HG02798 (cell line): Measurements from ENCODE around the gene CLOCK.

Experiments
- ATAC-seq: cut with Tn5 transposase; IDR thresholded peaks from one replicate; pipeline ENCODE4 v1.9.1; 2021; ENCODE audit warnings: mild to moderate bottlenecking; ENCODE audit not compliant: unreplicated experiment, poor library complexity

The CLOCK gene

GRCh38 chr4:55499495-55499894 is 47.2 kb downstream of the CLOCK start:
- ATAC-seq: no peak

GRCh38 chr4:55498051-55498450 is 48.7 kb downstream of the CLOCK start:
- no peak for ATAC-seq

- ATAC-seq: no peak
These were observed 55.2 kb downstream of the CLOCK start for GRCh38 chr4:55491486-55491885.

GRCh38 chr4:55488716-55489115 is 58.0 kb downstream of the CLOCK start:
- no peak for ATAC-seq

- no peak for ATAC-seq
These were observed 60.9 kb downstream of the CLOCK start for GRCh38 chr4:55485821-55486220.

GRCh38 chr4:55483315-55483714 is 63.4 kb downstream of the CLOCK start:
- ATAC-seq: no peak

GRCh38 chr4:55475394-55476243 is 71.1 kb downstream of the CLOCK start:
- ATAC-seq: no peak

- ATAC-seq: no peak
These were observed 76.7 kb downstream of the CLOCK start for GRCh38 chr4:55469979-55470378.

GRCh38 chr4:55468724-55469123 is 78.0 kb downstream of the CLOCK start:
- no peak for ATAC-seq

- no peak for ATAC-seq
These were observed 80.7 kb downstream of the CLOCK start for GRCh38 chr4:55466001-55466400.

GRCh38 chr4:55458611-55459010 is 88.1 kb downstream of the CLOCK start:
- ATAC-seq: no peak

GRCh38 chr4:55458164-55458563 is 88.5 kb downstream of the CLOCK start:
- no peak for ATAC-seq

GRCh38 chr4:55450566-55450965 is 96.1 kb downstream of the CLOCK start:
- no peak for ATAC-seq

GRCh38 chr4:55447831-55448230 is 98.9 kb downstream of the CLOCK start:
- ATAC-seq: no peak

GRCh38 chr4:55447108-55447708 is 99.5 kb downstream of the CLOCK start:
- ATAC-seq: no peak

GRCh38 chr4:55446578-55446922 is 100.2 kb downstream of the CLOCK start:
- no peak for ATAC-seq

- ATAC-seq: no peak
These were observed 100.7 kb downstream of the CLOCK start for GRCh38 chr4:55445921-55446577.

GRCh38 chr4:55444827-55445226 is 101.9 kb downstream of the CLOCK start:
- no peak for ATAC-seq

- ATAC-seq: no peak
These were observed 104.2 kb downstream of the CLOCK start for GRCh38 chr4:55442541-55442940.

GRCh38 chr4:55440786-55441185 is 105.9 kb downstream of the CLOCK start:
- ATAC-seq: no peak

GRCh38 chr4:55439023-55439422 is 107.7 kb downstream of the CLOCK start:
- ATAC-seq: no peak
